Measurements from ENCODE around the gene ZNF80.

ZNF80 gene

DNA sequence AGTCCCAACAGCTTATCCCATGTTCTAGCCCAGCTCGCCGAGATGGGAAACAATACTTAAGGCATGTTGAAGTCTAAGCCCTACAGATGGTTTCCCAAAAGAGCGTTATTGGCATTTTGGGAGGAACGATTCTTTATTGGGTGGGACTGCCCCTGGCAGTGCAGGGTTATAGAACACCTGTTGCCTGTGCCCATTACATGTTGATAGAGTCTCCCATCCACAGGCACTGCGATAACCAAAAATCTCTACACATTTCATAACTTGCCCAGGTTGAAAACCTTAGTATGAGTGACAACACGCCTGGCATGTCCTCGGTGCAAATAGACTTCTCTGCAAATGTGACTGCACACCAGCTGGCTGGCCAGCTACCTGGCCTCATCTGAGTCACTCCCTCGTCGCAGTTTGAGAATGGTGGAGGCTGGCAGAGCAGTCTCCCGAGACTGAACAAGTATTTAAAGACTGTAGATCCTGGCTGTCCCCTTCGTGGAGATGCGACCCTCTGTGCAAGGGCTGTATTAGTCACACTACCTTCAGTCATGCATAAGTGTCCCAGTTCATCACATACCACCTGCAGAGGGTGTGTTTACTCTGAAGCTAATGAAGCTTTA, 18.7 kb downstream of the ZNF80 start:
- no peak for DNase-seq

DNA sequence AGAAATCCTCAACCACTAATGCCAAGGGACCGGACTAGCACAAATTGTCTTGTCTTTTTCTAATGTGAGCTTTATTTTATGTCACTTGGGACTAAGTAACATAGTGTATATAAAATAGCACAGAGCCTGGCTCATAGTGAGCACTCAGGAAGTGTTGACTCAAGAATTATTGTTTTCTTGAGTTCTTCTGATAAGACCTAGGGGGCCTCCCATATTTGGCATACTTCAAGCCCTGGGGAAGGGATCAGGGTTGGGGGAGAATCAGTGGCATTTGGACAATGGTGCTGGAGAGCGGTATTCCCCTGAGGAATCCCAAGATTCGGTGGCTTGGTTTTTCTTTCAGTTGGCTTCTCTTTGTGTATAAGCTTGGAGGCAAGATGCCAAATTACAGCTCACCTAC, 19.4 kb downstream of the ZNF80 start:
- DNase-seq, result no peak

- no peak for DNase-seq
Observed at GRCh38 chr3:114217266-114217665, 20.1 kb downstream of the ZNF80 start.

GRCh38 chr3:114216186-114216970, 21.0 kb downstream of the ZNF80 start:
- no peak for DNase-seq

GRCh38 chr3:114214542-114215341, 22.6 kb downstream of the ZNF80 start:
- DNase-seq, result peak; percentile 41

GRCh38 chr3:114213627-114214541, 23.5 kb downstream of the ZNF80 start:
- peak; percentile 63 for DNase-seq

GRCh38 chr3:114213292-114213626, 24.1 kb downstream of the ZNF80 start:
- no peak for DNase-seq

- no peak for DNase-seq
Observed at GRCh38 chr3:114212646-114213045, 24.7 kb downstream of the ZNF80 start.

GRCh38 chr3:114207768-114208167, 29.6 kb downstream of the ZNF80 start:
- no peak for DNase-seq

DNA sequence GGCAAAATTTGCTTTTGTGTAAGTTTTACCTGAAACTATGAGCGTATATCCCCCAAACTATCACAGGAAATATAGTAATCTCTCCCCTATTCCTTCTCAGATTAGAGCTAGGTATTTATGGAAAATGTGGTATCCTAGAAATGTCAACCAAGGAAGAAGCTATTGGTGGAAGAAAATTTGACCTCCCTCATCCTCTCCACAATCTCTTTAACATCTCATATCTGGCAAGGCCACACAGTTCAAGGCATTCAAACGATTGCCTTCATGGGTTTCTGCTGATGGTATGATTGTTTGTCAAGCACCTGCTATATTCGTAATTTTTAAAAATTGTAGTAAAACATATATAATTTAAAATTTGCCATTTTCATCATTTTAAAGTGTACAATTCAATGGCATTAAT, 31.0 kb downstream of the ZNF80 start:
- DNase-seq, result no peak

- DNase-seq, result no peak
Observed at GRCh38 chr3:114205541-114205940, 31.8 kb downstream of the ZNF80 start.

GRCh38 chr3:114194750-114195149, 42.6 kb downstream of the ZNF80 start:
- DNase-seq, result no peak

- no peak for DNase-seq
Observed at GRCh38 chr3:114192136-114192535, 45.2 kb downstream of the ZNF80 start.

GRCh38 chr3:114186501-114186900, 50.9 kb downstream of the ZNF80 start:
- DNase-seq, result no peak
